Endodermal cell (in vitro differentiated cells): ENCODE data around the gene IPPK. TPM values are rescaled to one million over a fixed set of nuclear protein-coding genes. Genes with fewer than 3 reads are reported as not detected.
A peak's percentile ranks its signal among the peaks of the same experiment; 100 is the strongest.

Experiments
- DNase-seq: peaks from one replicate; pipeline ENCODE4 v3.0.0-alpha.2; 2017
- H3K27ac ChIP-seq: 2 replicates; pipeline ENCODE4 v1.5.1; 2013; ENCODE audit warnings: mild to moderate bottlenecking, low read depth, low read length, moderate library complexity
- H3K27me3 ChIP-seq: 2 replicates; pipeline ENCODE4 v1.6.1; 2013; ENCODE audit warnings: mild to moderate bottlenecking, low read length, moderate library complexity; ENCODE audit not compliant: insufficient read depth, control insufficient read depth, poor library complexity, severe bottlenecking
- H3K36me3 ChIP-seq: 2 replicates; pipeline ENCODE4 v1.7.0; 2013; ENCODE audit warnings: mild to moderate bottlenecking, low read length, moderate library complexity; ENCODE audit not compliant: control insufficient read depth, insufficient read depth
- H3K4me1 ChIP-seq: one replicate; pipeline ENCODE4 v1.7.0; 2013; ENCODE audit warnings: low read length; ENCODE audit not compliant: control insufficient read depth, insufficient read depth
- H3K4me3 ChIP-seq: 2 replicates; pipeline ENCODE4 v1.5.1; 2013; ENCODE audit warnings: mild to moderate bottlenecking, low read length, moderate library complexity
- H3K9ac ChIP-seq: 2 replicates; pipeline ENCODE4 v1.6.1; 2013; ENCODE audit warnings: mild to moderate bottlenecking, low read length, moderate library complexity; ENCODE audit not compliant: poor library complexity, severe bottlenecking; ENCODE audit errors: extremely low read depth
- H3K9me3 ChIP-seq: 2 replicates; pipeline ENCODE4 v1.6.1; 2013; ENCODE audit warnings: mild to moderate bottlenecking, low read length, moderate library complexity; ENCODE audit not compliant: control insufficient read depth
- H3K27ac Mint-ChIP-seq: 2 replicates; pipeline ENCODE4 v1.8.0; 2020; ENCODE audit warnings: mixed read lengths
- H3K27me3 Mint-ChIP-seq: 2 replicates; pipeline ENCODE4 v1.8.0; 2021; ENCODE audit warnings: mild to moderate bottlenecking, mixed read lengths; ENCODE audit not compliant: insufficient read depth
- H3K36me3 Mint-ChIP-seq: 2 replicates; pipeline ENCODE4 v1.8.0; 2020; ENCODE audit warnings: low read depth, mixed read lengths
- H3K4me1 Mint-ChIP-seq: 2 replicates; pipeline ENCODE4 v1.8.0; 2020; ENCODE audit warnings: mixed read lengths
- H3K4me3 Mint-ChIP-seq: 2 replicates; pipeline ENCODE4 v1.8.0; 2020; ENCODE audit warnings: mild to moderate bottlenecking, moderate library complexity, mixed read lengths
- H3K9me3 Mint-ChIP-seq: 2 replicates; pipeline ENCODE4 v1.8.0; 2020; ENCODE audit warnings: mild to moderate bottlenecking, mixed read lengths
- WGBS, 2 experiments: methylation state at CpG; one replicate each; pipeline versions ENCODE4 v1.1.5 to v1.1.7; 2013; ENCODE audit warnings: missing lambda C conversion rate in 2 of 2, mixed read lengths in 1 of 2; ENCODE audit not compliant: insufficient coverage in 1 of 2, insufficient read length in 1 of 2; 5-methylcytosine and 5-hydroxymethylcytosine counted together
- total RNA-seq, 2 donors: library from RNA; stranded (reverse); fragmentation: NEBNext Ultra II Directional in 1 of 2; extraction: Animal tissue kit (Norgen Biotek cat#: 25700) in 1 of 2; gene quantifications; 2 replicates in 1 of 2; 3 replicates in 1 of 2; pipeline ENCODE4 v1.2.1, GENCODE V29; 2021
- TF ChIP-seq, protein P1 (sequence below): fragments of 200-600 bp; sonication (generic); conservative IDR thresholded peaks from 2 replicates; pipeline ENCODE4 v1.5.0; 2021; ENCODE audit warnings: antibody characterized with exemption, mild to moderate bottlenecking

The IPPK gene
- total RNA-seq, 2 donors from 2014 or later = 9.3 TPM

DNA sequence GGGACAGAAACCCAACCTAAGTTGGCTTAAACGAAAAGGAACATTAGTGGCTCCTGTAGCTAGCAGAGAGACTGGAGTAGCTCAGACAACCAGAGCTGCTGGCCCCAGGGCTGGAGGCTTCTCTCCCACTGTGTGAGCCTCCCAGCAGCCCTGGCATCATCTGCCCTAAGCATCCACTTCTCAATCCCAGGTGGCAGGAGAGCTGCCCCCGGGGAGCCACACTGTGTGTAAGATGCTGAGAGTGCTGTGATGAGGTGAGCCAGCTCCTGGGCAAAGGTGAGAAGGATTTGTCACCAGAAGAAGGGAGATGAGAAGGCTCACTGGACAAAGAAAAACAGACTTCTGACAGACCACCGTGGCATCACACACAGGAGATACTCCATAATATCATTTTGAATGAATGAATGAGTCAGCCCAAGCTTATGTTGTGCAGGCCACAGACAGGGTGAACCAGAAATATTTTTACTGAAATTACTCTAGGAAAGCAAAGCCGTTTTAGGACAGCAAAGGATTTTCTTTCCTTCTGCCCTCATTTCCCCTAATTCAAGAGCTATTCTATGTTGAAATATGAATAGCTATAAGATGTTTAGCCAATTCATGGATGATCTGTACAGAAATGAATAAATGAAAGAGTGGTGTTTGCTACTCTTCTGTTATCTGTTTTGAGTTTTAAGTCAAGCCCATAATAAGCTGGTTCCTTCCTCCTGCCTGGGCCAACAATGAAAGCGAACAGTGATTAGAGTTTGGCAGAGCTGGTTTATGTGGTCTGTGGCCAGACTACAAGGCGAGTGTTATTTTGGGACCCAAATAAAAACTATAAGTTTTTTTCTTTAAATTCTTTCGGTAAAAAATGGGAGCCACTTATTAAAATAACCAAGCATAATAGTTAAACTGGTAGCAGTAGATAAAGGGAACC lies 76.7 kb downstream of the IPPK start:
- Mint-ChIP-seq H3K27me3 (no peaks in the 10 kb centered on the region), H3K36me3 (no peaks in the 10 kb centered on the region), H3K4me3 (no peak overlapping the region), H3K4me1 (peaks cover 2% of the 10 kb centered on the region), H3K9me3 (no peaks in the 10 kb centered on the region), H3K27ac (no peak overlapping the region)
- Histone ChIP-seq H3K9me3 (no peaks in the 10 kb centered on the region), H3K4me3 (no peak overlapping the region), H3K36me3 (no peaks in the 10 kb centered on the region), H3K27ac (no peak overlapping the region), H3K4me1 (no peaks in the 10 kb centered on the region), H3K9ac (no peak overlapping the region), H3K27me3 (no peaks in the 10 kb centered on the region)
- WGBS, 2 experiments = 81 to 100% methylated on average over 1 to 7 of the region's 7 CpGs
- TF ChIP-seq, protein P1, sequence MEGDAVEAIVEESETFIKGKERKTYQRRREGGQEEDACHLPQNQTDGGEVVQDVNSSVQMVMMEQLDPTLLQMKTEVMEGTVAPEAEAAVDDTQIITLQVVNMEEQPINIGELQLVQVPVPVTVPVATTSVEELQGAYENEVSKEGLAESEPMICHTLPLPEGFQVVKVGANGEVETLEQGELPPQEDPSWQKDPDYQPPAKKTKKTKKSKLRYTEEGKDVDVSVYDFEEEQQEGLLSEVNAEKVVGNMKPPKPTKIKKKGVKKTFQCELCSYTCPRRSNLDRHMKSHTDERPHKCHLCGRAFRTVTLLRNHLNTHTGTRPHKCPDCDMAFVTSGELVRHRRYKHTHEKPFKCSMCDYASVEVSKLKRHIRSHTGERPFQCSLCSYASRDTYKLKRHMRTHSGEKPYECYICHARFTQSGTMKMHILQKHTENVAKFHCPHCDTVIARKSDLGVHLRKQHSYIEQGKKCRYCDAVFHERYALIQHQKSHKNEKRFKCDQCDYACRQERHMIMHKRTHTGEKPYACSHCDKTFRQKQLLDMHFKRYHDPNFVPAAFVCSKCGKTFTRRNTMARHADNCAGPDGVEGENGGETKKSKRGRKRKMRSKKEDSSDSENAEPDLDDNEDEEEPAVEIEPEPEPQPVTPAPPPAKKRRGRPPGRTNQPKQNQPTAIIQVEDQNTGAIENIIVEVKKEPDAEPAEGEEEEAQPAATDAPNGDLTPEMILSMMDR = no peak
- peak; percentile 31 for DNase-seq

DNA sequence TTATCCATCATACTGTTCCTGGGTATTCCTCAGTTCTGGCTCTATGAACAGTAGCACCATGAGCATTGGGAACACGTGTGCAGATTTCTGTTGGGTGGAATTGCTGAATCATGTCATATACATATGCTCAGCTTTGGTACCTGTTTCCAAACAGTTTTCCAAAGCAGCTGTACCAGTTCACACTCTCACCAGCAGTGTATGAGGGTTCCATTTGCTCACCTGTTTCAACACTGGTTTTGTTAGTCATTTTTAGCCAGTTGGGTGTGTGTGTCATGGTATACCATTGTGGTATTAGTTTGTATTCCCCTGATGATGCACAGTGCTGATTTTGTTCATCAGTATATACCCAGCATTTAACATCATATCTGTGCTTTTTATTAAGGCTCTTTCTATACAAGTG lies 77.4 kb downstream of the IPPK start:
- Mint-ChIP-seq H3K4me1 (peaks cover 2% of the 10 kb centered on the region), H3K36me3 (no peaks in the 10 kb centered on the region), H3K27me3 (no peaks in the 10 kb centered on the region), H3K9me3 (peaks cover 1% of the 10 kb centered on the region), H3K27ac (no peak overlapping the region), H3K4me3 (no peak overlapping the region)
- Histone ChIP-seq H3K4me3 (no peak overlapping the region), H3K4me1 (no peaks in the 10 kb centered on the region), H3K27me3 (no peaks in the 10 kb centered on the region), H3K27ac (no peak overlapping the region), H3K9me3 (peaks cover under 1% of the 10 kb centered on the region), H3K9ac (no peak overlapping the region), H3K36me3 (no peaks in the 10 kb centered on the region)
- TF ChIP-seq, protein P1 = no peak
- WGBS, 2 experiments = 96 to 100% methylated on average over 1 of the region's 1 CpG
- no peak for DNase-seq

- H3K36me3 ChIP-seq = no peaks in the 10 kb centered on the region
- H3K27me3 ChIP-seq = no peaks in the 10 kb centered on the region
- H3K9me3 ChIP-seq = peaks cover 5% of the 10 kb centered on the region
- H3K9ac ChIP-seq = no peak overlapping the region
- H3K27ac Mint-ChIP-seq = no peak overlapping the region
- peaks cover 2% of the 10 kb centered on the region for H3K4me1 Mint-ChIP-seq
- peaks cover 8% of the 10 kb centered on the region for H3K9me3 Mint-ChIP-seq
- no peak overlapping the region for H3K4me3 Mint-ChIP-seq
- H3K4me1 ChIP-seq = no peaks in the 10 kb centered on the region
- H3K27ac ChIP-seq = no peak overlapping the region
- no peaks in the 10 kb centered on the region for H3K27me3 Mint-ChIP-seq
- DNase-seq = no peak
- no peaks in the 10 kb centered on the region for H3K36me3 Mint-ChIP-seq
- TF ChIP-seq, protein P1 = no peak
- no peak overlapping the region for H3K4me3 ChIP-seq
- WGBS, 2 experiments = 89 to 100% methylated on average over 1 to 3 of the region's 3 CpGs
These were observed 79.6 kb downstream of the IPPK start for GRCh38 chr9:92590377-92590776.
